Activated T-helper 2 cell treated with anti-CD3 and anti-CD28 coated beads, Interferon-gamma antibody, Interleukin-2, Interleukin-4, amounts not matched to agents 10 μg/mL and 5 μg/mL and 100 μg/mL, durations not matched to agents 14 hours and 24 hours and 36 hours (primary cell): ENCODE results near the gene DPH2. TPM values are rescaled to one million over a fixed set of nuclear protein-coding genes. Genes with fewer than 3 reads are reported as not detected.

ENCODE experiments used
- DNase-seq: peaks from one replicate; pipeline ENCODE4 v3.0.0; 2021; ENCODE audit warnings: low spot score
- H3K27ac Mint-ChIP-seq: one replicate; pipeline ENCODE4 v1.8.0; 2021; ENCODE audit warnings: mixed read lengths
- H3K27me3 Mint-ChIP-seq: one replicate; pipeline ENCODE4 v1.8.0; 2021; ENCODE audit warnings: low read depth, mixed read lengths
- H3K36me3 Mint-ChIP-seq: one replicate; pipeline ENCODE4 v1.8.0; 2021; ENCODE audit warnings: low read depth, mixed read lengths
- H3K4me1 Mint-ChIP-seq: one replicate; pipeline ENCODE4 v1.8.0; 2021; ENCODE audit warnings: low read depth, mixed read lengths
- H3K4me3 Mint-ChIP-seq: one replicate; pipeline ENCODE4 v1.8.0; 2021; ENCODE audit warnings: low read depth, mild to moderate bottlenecking, moderate library complexity, mixed read lengths
- H3K9me3 Mint-ChIP-seq: one replicate; pipeline ENCODE4 v1.8.0; 2021; ENCODE audit warnings: mixed read lengths
- intact Hi-C: fragments of 100-400 bp; cut with micrococcal nuclease; formaldehyde crosslinking; loops from one replicate; pipeline ENCODE4 v1.15.1; 2023
- total RNA-seq: library from RNA; stranded (reverse); gene quantifications from 2 replicates; pipeline ENCODE4 v1.2.3, GENCODE V29; 2022

Gene DPH2
- total RNA-seq, 1 donor from 2014 or later, result 48.2 TPM

DNA sequence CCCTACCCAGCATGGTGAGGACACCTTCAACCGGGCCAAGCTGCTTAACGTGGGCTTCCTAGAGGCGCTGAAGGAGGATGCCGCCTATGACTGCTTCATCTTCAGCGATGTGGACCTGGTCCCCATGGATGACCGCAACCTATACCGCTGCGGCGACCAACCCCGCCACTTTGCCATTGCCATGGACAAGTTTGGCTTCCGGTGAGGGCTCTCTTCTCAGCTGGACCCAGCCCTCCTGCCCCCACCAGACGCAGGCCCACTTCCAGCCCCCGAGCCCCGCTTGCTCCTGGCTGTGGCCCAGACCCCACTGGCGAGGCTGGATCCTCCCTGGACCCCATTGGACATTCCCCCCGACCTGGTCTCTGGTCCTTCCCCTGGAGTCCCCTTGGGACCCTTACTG lies 15.0 kb downstream of the DPH2 start:
- H3K27me3 Mint-ChIP-seq, result no peaks in the 10 kb centered on the region
- intact Hi-C loops, result no loop called here
- H3K4me3 Mint-ChIP-seq, result no peak overlapping the region
- H3K27ac Mint-ChIP-seq, result no peak overlapping the region
- H3K9me3 Mint-ChIP-seq, result no peaks in the 10 kb centered on the region
- H3K36me3 Mint-ChIP-seq, result peaks cover 27% of the 10 kb centered on the region
- H3K4me1 Mint-ChIP-seq, result peaks cover 6% of the 10 kb centered on the region
- no peak for DNase-seq

DNA sequence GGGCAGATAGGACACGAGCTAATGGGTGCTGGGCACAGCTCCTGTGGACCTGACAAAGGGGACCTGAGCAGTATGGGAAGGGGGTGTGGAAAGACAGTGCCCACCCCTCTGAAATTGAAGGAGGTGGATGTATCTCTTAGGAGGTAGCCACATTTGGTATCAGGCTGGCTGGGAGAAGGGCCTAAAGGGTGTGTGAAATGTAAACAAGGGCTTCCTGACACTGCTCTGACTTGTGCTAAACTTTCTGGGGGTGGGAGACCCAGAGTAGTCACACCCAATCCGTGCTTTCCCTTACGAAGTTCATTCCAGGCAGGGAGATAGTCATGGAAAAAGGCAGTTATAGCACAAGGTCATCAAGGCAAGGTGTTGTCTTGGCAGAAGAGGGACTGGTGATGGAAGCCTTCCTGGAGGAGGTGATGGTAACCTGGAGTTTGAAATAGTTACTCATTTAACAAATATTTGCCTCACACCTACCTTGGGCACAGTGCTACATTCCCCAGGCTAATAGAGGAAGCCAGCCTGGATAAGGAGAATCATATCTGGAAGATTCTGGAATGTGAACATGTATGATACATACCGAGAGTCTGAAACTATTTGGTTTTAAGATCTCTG lies 16.3 kb downstream of the DPH2 start:
- no peaks in the 10 kb centered on the region for H3K9me3 Mint-ChIP-seq
- no peak overlapping the region for H3K4me3 Mint-ChIP-seq
- DNase-seq, result no peak
- no peaks in the 10 kb centered on the region for H3K27me3 Mint-ChIP-seq
- H3K4me1 Mint-ChIP-seq, result peaks cover 3% of the 10 kb centered on the region
- no peak overlapping the region for H3K27ac Mint-ChIP-seq
- intact Hi-C loops, result no loop called here
- peaks cover 19% of the 10 kb centered on the region for H3K36me3 Mint-ChIP-seq

DNA sequence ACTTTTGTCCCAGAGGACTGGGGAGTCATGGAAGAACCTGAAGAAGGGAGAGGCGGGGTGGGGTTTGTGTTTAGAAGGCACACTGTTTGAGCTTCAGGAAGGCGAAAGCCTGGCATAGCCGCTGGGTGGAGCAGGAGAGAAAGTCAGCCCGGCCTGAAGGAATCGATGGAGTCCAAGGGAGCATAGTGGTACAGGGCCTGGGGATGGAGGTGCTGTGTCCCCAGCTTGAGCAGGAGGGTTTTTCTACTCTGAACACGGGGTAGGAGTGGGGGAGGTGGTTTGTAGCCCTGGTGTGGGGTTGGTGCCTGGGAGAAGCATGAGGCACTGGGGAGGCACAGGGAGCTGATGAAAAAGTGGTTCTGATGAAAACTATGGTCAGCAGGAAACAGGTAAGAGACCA lies 16.9 kb downstream of the DPH2 start:
- no peak overlapping the region for H3K27ac Mint-ChIP-seq
- no peak overlapping the region for H3K4me3 Mint-ChIP-seq
- H3K27me3 Mint-ChIP-seq, result no peaks in the 10 kb centered on the region
- intact Hi-C loops, result no loop called here
- no peaks in the 10 kb centered on the region for H3K9me3 Mint-ChIP-seq
- no peak for DNase-seq
- peaks cover 5% of the 10 kb centered on the region for H3K4me1 Mint-ChIP-seq
- peaks cover 19% of the 10 kb centered on the region for H3K36me3 Mint-ChIP-seq

DNA sequence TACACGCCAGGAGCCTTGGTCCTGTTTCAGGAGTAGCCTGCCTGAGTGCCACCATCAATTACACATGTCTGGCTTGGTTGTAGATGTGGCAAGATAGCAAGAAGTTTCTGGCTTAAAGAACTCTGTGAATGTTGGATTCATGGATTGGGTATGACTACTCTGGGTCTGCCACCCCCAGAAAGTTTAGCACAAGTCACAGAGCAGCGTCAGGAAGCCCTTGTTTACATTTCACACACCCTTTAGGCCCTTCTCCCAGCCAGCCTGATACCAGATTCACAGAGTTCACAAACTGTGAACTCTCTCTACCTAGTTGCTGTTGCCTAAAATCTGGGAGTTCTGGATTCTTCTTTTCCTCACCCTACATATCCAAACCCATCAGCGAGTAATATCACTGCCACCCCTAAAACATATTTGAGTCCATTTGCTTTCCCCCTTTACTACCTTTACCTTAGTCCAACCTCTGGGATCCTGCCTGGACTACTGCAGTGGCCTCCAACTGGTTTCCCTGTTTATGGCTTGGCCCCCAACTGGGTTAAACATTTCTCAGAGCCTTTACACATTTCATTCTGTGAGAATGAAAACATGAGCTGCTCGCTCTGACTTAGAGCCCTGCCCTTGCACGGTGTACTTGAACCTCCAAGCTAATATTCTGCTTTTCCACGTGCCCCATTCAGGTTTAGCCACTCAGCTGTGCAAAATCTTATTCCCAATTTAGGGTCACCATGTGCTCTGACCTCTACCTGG lies 17.5 kb downstream of the DPH2 start:
- Mint-ChIP-seq H3K4me3 (no peak overlapping the region), H3K36me3 (peaks cover 19% of the 10 kb centered on the region), H3K4me1 (peaks cover 5% of the 10 kb centered on the region), H3K27me3 (no peaks in the 10 kb centered on the region), H3K27ac (no peak overlapping the region), H3K9me3 (no peaks in the 10 kb centered on the region)
- DNase-seq, result no peak
- intact Hi-C loops, result no loop called here

DNA sequence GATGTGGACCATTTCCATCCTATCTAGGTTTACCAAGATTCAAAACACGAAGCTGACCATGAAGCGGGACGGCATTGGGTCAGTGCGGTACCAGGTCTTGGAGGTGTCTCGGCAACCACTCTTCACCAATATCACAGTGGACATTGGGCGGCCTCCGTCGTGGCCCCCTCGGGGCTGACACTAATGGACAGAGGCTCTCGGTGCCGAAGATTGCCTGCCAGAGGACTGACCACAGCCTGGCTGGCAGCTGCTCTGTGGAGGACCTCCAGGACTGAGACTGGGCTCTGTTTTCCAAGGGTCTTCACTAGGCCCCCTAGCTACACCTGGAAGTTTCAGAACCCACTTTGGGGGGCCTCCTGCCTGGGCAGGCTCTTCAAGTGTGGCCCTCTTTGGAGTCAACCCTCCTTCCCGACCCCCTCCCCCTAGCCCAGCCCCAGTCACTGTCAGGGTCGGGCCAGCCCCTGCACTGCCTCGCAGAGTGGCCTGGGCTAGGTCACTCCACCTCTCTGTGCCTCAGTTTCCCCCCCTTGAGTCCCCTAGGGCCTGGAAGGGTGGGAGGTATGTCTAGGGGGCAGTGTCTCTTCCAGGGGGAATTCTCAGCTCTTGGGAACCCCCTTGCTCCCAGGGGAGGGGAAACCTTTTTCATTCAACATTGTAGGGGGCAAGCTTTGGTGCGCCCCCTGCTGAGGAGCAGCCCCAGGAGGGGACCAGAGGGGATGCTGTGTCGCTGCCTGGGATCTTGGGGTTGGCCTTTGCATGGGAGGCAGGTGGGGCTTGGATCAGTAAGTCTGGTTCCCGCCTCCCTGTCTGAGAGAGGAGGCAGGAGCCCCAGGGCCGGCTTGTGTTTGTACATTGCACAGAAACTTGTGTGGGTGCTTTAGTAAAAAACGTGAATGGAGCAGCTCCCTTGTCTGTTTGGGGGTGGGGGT lies 20.7 kb downstream of the DPH2 start:
- DNase-seq, result no peak
- Mint-ChIP-seq H3K36me3 (peaks cover 7% of the 10 kb centered on the region), H3K27ac (no peak overlapping the region), H3K4me3 (peak overlapping the region; percentile 92), H3K9me3 (no peaks in the 10 kb centered on the region), H3K4me1 (peaks cover 8% of the 10 kb centered on the region), H3K27me3 (peaks cover 3% of the 10 kb centered on the region)
- intact Hi-C loops, result loop anchor here (2.0 to 5.0 kb wide), 2 partner anchors 16 to 42 kb away; partner anchors contain the start of genes ATP6V0B and SLC6A9

DNA sequence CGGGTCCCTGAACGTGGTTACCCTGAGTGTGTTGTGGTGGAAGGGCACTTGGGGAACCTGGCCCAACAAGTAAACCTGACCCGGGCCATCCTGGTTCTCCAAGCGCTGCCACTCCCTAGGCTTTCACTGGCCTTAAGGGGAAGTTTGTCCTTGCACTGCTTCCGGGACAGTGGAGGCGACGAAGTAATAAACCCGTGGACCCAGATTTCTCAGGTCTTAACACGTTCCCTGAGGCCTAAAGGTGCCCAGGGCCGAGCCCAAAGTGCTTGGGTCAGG lies 21.3 kb downstream of the DPH2 start:
- Mint-ChIP-seq H3K9me3 (no peaks in the 10 kb centered on the region), H3K36me3 (peaks cover 3% of the 10 kb centered on the region), H3K4me1 (peaks cover 8% of the 10 kb centered on the region), H3K27ac (no peak overlapping the region), H3K4me3 (peak overlapping the region; percentile 92), H3K27me3 (peaks cover 3% of the 10 kb centered on the region)
- DNase-seq, result no peak
- intact Hi-C loops, result loop anchor here (2.0 to 5.0 kb wide), 2 partner anchors 16 to 41 kb away; partner anchors contain the start of genes ATP6V0B and SLC6A9

DNA sequence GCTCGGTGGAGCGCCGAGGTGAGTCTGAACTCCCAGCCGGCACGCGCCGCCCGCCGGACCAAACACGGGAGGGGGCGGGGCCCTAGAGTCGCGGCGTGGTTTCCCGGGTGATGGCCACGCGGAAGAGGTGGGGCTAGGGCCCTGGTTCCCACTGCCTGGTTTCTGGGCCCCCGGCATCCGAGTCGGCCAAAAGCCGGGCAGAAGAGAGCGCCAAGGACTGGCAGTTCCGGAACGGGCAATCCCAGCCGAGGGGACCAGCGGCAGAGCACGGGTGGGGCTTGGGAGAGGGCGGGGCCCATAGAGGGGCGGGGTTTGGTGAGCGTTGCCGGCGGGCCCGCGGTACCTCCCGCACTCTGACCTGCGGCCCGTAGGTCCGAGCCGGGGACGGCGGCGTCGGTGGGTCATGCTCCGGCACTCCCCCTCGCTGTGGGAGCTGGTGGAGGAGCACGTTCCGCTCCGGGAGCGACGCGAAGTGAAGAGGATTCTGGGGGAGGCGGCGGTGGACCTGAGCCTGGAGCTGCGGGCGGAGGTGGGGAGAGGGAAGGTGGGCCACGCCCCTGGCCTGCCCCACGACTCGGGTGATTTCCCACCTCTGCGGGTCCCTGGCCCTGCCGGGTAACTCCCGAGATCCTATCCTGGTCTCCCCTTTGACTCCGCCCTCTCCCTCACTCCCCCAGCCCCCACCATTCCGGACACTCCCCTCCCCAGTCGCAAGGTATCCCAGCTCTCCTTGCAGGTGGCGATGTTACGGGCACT lies 21.8 kb downstream of the DPH2 start, which contains the start of gene CCDC24:
TSS of gene CCDC24 (plus strand) at position 124 of the 756 bp plus-strand sequence. CDS start at position 404, 280 bp downstream.
- Mint-ChIP-seq H3K9me3 (no peaks in the 10 kb centered on the region), H3K4me3 (peak within 1 kb of the TSS; percentile 92), H3K27ac (peak within 1 kb of the TSS; percentile 22), H3K36me3 (no peaks in the 10 kb centered on the region), H3K4me1 (peaks cover 8% of the 10 kb centered on the region), H3K27me3 (peaks cover 3% of the 10 kb centered on the region)
- intact Hi-C loops, result loop anchor here (2.0 to 5.0 kb wide), 2 partner anchors 17 to 41 kb away; partner anchors contain the start of genes ATP6V0B and SLC6A9
- DNase-seq, result peak; percentile 71

DNA sequence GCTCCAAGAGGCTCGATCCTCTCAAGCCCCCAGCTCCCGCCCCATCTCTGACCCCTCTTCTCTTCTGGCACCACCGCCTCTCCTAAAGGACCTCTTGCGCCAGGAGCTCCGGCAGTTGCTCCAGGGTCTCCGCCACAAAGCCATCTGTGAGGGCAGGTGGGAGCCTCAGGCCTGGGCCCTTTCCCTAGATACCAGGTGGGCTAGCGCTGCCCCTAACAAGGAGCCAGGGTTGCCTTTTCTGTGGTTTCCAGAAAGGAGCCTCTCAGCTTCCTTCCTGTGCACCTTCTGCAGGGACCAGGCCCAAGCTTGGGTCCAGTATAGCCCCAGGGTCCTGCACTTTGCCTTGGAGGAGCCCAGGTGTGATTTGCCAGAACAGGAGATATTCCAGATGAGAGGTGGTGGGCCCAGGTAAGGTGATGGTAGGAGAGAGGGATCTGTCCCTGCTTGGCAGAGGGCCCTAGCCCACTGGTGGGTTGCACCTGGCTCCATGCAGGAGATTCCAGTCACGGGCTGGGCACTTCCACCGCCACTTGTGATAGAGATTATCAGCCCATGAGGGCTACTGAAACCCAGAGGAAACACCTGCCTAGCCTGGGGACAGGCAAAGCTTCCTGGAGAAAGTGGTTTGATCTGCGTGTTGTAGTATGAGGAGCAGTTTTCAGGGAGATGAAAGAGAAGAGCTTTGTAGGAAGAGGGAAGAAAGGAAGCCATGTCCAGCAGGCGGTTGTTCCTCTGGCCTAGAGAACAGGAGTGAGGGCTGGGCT lies 22.6 kb downstream of the DPH2 start:
- H3K27ac Mint-ChIP-seq, result peak overlapping the region; percentile 22
- peaks cover 8% of the 10 kb centered on the region for H3K4me1 Mint-ChIP-seq
- peaks cover 3% of the 10 kb centered on the region for H3K27me3 Mint-ChIP-seq
- no peaks in the 10 kb centered on the region for H3K9me3 Mint-ChIP-seq
- peak overlapping the region; percentile 92 for H3K4me3 Mint-ChIP-seq
- H3K36me3 Mint-ChIP-seq, result no peaks in the 10 kb centered on the region
- intact Hi-C loops, result loop anchor here (5.0 kb wide), 1 partner anchor 40 kb away; the partner anchor contains the start of gene SLC6A9
- no peak for DNase-seq

DNA sequence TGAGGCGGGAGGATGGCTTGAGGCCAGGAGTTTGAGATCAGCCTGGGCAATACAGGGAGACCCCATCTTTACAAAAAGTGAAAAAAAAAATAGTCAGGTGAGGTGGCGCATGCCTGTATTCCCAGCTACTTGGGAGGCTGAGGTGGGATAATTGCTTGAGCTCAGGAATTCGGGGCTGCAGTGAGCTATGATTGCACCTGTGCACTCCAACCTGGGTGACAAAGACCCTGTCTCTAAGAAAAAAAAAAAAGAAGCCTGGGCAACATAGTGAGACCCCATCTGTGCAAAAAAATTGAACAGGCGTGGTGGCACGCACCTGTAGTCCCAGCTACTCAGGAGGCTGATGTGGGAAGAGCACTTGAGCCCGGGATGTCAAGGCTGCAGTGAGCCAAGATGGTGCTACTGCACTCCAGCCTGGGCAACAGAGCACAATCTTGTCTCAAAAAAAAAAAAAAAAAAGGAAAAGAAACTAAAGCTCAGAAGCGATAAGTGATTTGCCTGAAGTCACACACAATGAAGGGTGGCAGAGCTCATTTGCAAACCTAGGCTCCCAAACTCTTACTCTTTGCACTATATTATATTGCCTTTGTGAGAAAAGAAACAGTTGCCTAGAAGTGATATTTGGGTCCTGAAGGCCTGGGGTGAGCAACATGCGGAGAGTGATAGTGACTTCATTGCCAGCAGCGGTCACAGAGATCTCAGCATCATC lies 23.6 kb downstream of the DPH2 start:
- Mint-ChIP-seq H3K36me3 (no peaks in the 10 kb centered on the region), H3K4me3 (no peak overlapping the region), H3K27me3 (peaks cover 3% of the 10 kb centered on the region), H3K9me3 (no peaks in the 10 kb centered on the region), H3K4me1 (peaks cover 8% of the 10 kb centered on the region), H3K27ac (no peak overlapping the region)
- intact Hi-C loops, result loop anchor here (5.0 kb wide), 1 partner anchor 39 kb away; the partner anchor contains the start of gene SLC6A9
- no peak for DNase-seq

DNA sequence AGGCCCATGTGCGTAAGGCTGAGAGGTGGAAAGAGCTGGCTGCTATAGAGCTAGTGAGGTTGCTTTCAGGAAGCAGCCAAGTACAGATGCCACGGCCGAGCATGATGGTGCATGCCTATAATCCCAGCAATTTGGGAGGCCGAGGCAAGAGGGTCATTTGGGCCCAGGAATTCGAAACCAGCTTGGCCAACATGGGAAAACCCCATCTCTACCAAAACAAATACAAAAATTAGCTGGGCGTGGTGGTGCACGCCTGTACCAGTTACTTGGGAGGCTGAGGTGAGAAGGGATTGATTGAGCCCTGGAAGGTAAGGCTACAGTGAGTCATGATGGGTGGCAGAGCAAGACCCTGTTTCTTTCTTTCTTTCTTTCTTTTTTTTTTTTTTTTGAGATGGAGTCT lies 24.3 kb downstream of the DPH2 start:
- no peak overlapping the region for H3K27ac Mint-ChIP-seq
- no peaks in the 10 kb centered on the region for H3K36me3 Mint-ChIP-seq
- DNase-seq, result no peak
- peaks cover 8% of the 10 kb centered on the region for H3K4me1 Mint-ChIP-seq
- no peaks in the 10 kb centered on the region for H3K9me3 Mint-ChIP-seq
- intact Hi-C loops, result loop anchor here (5.0 kb wide), 1 partner anchor 38 kb away; the partner anchor contains the start of gene SLC6A9
- H3K4me3 Mint-ChIP-seq, result no peak overlapping the region
- H3K27me3 Mint-ChIP-seq, result peaks cover 3% of the 10 kb centered on the region
